NCI-H1930 (cell line): ENCODE data around the gene PACRG.

Experiments used
- DNase-seq, 2 experiments: peaks; one replicate each; lab custom pipeline; 2025; lab: John Stamatoyannopoulos, UW

The PACRG gene

DNA sequence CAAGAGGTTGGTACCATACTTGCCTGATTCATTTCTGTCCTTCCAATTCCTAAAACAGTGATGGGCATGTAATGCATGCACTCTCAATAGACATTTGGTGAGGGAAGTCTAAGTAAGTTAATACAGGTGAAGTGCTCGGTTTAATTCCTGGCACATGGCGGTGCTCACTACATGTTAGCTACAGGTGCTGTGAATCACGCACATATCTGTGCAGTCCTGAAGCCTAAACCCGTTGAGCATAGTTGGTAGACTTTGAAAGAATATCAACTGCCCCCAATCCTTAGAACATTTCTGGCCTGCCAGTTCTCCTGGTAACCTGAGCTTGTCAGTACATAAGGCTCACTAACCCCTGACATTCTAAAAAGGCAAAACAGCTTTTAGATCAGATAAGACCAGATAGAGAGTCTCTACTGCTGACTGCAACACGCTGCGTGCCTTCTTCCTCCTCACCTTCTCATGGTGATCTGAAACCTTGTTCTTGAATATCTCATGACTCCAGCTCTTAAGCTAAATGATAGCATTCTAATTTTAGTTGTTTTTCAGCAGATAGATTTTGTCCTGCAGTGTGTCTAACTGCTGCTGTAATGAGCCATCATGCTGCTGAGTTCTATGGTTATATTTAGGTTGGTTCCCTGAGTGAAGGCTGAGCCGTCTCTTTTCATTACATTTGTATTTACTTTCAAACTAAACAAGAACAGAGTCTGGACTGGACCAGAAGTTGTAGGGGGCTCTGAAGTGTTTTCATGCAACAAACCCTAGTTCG, 358.3 kb downstream of the PACRG start:
- no peak for DNase-seq

DNA sequence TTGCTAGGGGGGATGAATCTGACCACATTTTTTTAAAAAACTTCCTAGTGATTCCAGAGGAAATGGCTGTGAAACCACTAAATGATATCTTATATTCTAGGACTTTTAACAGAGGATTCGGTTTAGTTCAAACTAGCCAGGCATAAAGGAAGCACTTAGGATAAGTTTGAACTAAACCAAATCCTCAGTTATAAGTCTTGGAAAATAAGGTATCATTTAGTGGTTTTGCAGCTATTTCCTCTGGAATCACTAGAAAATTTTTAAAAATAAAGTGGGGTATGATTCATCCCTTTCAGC, 358.8 kb downstream of the PACRG start:
- no peak for DNase-seq

DNA sequence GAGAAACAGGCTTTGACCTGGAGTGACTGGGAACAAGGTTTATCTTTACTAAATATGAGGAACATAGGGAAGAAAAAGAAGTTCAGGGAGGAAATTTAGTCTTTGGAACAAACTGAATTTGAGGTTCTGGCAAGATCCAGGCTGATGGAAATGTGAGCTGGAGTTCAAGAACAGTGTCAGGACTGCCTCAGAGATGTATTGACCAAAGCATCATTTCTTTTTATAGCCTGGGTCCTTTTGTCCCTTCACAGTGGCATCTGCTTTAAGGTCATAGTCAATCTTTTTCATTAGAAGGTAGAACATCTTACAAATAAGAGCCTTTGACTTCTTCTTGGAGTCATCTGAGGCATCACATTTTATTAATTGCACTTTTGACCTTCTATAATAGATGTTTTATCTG, 360.2 kb downstream of the PACRG start:
- DNase-seq: no peak

DNA sequence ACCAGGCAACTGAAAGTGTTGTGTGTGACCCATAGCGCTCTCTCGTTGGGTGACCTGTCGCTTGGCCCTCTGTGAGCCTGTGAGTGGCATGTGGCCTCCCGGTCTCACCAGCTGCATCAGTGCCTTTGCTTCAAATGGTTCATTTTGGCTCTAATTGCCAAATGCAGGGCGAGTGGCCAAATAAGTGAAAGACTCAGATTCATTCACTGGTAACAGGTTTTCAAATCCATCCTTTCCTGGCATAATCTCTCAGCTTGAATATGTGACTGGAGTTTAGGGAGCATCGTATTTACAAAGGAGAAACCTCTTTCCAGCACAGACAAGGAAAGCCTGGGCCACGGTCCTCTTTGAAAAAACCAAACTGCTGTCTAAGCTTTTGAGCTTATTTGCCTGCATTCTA, 365.1 kb downstream of the PACRG start:
- no peak for DNase-seq

DNA sequence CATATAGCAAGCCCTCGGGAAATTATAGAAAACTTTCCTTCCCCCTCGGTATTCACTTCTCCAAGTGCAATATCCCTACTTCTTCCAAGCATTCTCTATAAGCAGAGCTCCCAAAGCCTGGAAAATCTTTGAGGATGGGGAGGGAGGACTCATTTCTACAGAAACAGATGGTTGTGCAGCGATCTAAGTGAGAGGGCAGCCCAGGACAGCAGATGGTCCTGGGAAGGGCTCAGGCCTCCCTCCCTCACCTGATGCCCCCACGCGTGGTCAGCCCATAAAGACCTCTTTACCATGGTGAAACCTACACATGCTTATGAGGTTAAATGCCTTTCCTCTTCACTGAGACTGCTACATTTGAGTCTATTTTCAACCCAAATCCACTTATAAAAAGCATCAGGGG, 367.1 kb downstream of the PACRG start:
- DNase-seq: no peak

DNA sequence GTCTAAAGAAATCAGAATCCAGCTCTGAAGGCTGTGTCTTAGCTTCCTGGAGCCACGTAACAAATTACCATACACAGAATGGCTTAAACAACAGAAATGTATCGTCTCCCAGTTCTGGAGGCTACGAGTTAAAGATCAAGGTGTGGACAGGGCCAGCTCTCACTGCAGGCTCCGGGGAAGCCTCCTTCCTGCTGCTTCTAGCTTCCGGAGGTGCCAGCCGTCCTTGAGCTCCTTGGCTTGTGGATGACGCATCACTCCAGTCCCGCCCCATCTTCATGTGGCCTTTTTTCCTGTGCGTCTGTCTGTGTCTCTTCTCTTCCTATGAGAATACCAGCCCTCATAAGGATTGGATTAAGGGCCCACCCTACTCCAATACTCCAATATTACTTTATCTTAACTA, 367.6 kb downstream of the PACRG start:
- no peak for DNase-seq

DNA sequence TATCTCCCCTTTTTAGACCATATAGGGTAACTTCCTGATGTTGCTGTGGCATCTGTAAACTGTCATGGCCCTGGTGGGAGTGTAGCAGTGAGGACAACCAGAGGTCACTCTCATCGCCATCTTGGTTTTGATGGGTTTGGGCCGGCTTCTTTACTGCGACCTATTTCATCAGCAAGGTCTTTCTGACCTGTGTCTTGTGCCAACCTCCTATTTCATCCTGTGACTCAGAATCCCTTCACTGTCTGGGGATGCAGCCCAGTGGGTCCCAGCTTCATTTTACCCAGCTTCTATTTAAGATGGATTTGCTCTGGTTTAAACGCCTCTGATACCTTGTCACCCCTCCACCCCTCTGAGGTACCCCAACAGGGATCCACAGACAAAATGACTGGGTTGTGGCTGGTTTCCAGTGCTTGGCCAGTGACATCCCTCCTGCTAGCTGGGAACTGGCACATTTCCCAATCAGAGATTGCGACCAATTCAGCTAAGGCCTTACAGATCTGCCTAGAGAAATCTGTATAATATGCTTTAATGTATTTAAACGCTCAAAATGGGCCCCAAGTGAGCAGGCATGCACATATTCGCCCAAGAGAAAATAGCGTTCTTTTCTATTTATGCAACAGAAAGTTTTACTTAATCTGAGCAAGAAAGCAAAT, 371.2 kb downstream of the PACRG start:
- no peak for DNase-seq

DNA sequence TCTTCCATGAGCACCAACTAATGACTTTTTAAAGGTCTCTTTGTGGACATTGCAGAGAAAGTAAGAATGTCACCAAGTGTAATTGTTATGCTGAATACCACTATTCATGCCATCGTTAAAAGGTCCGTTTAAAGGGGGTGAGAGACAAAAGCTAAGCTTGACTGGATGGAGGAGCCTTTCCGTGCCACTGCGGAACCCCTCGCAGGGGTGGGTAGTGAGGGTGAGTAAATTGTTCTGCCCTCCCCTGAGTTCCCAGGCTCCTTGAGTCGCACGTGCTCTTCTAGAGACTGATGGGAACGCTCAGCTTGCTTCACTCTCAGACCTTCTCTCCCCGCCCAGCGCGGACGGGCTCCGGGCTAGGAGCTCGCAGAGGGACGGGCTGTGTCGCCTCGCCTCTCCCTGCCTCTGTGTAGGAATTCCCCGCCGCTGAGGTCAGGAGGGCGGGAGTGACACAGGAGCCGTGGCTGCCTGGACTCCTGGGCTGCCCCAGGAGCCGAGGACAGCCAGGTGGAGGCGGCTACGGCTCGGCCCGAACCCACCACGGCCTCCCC, 371.9 kb downstream of the PACRG start:
- no peak for DNase-seq

DNA sequence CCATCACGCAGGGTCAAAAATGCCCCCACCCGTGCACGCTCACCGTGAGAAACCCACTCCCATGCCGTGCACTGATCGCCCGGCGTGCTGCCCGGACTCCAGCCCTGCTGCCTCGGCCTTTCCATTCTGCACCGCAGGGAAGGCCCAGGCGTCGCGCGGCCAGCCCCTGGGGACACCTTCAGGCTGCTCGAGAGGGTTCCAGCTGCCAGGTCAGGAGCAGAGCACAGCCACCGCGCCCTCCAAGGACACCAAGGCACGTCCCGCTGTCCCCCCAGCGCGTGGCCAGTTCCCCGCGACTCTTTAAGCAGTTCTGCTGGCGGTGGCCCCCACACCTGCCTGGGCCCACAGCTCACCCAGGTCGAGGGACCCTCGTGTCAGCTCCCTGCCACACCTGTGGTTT, 372.5 kb downstream of the PACRG start:
- no peak for DNase-seq

DNA sequence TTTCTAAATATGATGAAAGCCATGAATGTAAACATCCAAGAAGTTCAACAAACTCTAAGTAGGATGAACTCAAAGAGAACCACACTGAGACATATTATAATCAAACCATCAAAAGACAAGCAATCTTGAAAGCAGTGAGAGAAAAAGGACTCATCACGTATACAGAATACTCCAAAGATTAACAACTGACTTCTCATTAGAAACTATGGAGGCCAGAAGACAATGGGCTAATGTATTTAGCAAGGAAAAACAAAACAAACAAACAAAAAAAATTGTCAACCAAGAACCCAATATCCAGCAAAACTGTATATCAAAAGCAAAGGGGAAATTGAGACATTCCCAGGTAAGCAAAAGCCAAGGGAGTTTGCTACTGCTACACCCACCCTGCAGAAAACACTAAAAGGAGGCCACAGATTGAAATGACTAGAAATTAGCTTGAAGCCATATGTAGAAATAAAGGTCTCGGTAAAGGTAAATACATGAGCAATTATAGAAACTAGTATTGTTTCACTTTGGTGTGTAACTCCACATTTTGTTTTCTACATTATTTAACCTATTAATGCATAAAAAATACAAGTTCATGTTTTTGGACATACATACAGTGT, 385.7 kb downstream of the PACRG start:
- DNase-seq: no peak

DNA sequence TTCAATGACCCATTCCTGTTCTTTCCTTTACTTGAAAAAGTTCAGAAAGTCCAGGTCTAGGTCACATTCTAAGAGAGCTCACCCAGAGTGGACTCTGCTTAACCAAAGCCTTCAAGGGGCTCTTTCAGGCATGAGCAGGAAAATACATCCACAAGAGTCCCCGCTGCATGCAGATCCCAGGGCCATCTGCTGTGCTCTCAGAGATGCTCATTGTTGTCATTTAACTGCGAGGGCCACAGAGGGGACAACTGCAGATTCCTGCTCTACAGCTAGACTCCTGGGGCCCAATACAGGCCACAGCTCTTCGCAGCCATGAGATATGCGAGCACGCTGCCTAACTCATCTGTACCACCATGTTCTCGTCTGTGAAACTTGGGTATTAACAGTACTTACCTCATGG, 391.2 kb downstream of the PACRG start:
- no peak for DNase-seq

DNA sequence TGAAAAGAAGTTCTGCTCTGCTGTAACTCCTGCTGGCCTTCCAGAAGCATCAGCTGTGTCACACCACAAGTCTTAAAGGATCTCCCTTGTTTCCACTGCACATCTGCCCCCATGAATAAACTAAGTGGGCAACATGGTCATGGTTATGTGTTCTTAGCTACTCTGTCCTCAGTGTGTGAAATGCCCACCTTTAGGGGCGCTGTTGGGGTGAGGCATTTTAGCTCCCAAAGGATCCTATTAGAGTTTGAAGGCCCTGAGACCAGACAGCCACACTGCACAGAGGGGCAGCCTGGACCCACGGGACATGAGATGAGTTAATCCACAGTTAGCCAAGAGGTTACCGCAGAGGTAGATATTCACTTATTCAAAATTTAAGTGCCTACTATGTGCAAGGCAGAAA, 392.4 kb downstream of the PACRG start:
- DNase-seq: no peak

DNA sequence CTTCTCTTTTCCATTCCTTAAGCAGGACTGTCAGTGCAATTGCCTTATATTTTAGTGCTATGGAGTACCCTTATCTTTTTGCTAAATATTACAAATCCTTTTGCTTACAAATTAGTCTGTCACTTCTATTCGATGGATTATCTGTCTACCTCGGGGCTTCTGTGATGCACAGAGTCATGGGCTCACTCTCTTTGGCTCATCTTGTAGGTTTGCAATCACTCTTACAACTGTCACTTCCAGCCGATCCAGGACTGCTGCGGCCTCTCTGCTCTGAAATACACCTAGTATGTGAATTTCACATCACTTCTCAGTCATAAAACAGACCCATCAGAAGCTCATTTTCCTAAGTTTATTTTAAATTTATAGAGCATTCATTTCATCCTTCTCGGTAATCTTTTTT, 393.5 kb downstream of the PACRG start:
- no peak for DNase-seq

DNA sequence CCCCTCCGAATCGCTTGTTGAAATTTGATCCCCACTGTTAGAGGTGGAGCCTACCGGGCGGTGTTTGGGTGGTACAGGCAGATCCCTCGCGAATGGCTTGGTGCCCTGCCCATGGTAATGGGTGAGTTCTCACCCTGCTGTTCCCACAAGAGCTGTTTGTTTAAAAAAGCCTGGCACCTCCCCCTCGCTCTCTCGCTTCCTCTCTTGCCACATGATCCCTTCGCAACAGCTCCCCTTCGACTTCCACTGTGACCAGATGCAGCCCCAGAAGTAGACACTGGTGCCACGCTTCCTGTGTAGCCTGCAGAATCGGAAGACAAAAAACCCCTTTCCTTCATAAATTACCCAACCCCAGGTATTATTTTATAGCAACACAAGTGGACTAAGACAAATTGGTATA, 394.6 kb downstream of the PACRG start:
- no peak for DNase-seq

DNA sequence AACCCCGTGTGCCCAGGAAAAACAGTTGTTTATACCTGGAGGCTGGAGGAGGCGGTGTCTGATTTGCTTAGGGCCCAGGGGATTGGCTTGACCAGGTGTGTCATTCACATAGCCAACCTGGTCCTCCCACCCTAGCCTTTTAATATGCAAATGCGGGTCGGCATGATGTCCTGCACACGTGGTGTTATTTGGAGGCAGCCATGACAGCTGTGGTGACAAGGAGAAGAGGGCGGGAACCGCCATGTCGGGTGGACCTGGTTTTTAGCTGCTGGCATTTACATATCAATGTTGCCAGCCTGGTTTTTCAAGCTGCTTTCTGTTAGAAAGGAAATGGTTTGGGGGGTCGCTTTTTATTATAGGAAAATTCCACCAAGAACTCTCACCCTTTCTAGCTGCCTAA, 395.3 kb downstream of the PACRG start:
- no peak for DNase-seq

DNA sequence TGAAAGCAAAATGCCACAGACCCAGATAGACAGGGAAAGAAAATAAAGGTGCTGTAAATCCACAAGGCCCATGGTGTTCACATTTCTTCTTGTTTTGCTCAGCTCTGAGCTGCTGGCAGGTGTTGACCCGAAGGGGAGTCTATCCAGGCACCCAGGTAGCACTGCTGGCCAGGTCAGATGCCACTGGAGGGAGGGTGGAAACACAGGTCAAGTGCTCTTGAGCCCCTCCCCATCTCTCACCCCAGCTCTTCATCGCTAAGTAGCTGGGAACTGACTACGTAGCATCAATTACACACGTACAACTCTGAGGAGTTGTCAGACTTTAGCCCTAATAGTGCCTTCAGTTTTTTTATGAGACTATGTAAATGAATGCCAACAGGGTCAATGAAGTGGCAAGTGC, 399.0 kb downstream of the PACRG start:
- no peak for DNase-seq

DNA sequence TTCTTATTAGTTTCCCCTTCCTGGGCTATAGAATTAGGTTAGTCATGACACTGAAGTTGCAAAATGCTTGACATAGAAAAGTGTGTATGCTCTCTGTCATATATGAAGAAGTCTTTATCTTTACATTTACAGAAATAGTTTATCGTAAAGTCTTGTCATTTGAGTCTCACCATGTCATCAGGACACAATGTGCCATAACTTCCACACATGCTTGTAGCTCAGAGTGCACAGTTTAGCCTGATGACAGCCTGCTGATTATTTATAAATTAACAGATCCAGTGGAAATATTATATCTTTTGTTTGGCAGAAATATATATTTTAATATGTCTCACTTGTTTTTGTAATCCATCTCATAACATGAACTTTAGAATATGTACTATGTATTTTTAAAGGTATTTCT, 399.8 kb downstream of the PACRG start:
- DNase-seq: no peak

DNA sequence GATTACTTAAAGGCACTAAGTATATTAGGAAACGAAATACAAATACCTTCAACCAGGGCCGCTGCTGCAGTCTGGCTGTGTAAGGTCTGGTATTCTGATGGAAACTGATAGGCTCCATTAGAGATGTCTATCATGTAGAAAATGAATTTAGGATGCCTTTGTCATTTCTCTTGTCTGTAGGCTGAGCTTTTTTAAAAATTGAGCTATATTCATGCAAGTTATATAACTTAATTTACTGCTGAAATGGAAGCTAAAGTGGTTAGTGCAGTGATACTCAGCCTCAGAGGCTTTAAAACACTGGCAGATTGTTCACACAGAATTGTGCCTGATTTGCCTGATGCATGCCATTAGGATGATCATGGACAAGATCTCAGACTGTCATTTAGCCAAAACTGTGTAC, 400.6 kb downstream of the PACRG start:
- no peak for DNase-seq

DNA sequence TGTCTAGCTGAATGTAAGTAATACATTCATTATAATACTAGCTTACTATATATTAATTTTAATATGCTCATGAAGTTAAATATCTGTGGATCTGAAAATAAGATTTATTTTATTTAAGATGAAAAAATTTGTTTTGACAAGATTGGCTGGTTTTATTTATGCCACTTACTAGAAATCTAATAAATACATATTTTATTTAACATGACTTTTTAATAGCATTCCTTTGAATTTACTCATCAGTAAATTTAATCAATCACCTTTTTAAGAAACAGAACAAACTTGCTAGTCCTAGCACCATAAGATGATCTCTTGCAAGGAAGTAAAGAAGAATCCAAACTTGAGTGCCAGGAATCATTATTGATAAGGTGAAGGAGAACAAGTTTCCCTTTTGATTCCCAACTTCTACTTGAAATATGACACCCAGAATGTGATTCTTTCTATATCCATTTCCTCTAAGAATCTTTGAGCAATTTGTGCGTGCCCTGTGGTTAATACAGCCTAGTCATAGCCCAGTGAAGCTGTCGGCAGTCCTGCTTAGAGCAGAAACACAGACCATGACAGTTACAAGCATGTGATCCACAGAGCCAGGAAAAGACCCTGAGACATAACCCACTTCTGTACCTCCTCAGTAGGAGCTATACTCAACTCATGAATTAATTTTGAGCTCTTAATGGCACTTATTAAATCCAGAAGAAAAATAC, 404.4 kb downstream of the PACRG start:
- DNase-seq: no peak

DNA sequence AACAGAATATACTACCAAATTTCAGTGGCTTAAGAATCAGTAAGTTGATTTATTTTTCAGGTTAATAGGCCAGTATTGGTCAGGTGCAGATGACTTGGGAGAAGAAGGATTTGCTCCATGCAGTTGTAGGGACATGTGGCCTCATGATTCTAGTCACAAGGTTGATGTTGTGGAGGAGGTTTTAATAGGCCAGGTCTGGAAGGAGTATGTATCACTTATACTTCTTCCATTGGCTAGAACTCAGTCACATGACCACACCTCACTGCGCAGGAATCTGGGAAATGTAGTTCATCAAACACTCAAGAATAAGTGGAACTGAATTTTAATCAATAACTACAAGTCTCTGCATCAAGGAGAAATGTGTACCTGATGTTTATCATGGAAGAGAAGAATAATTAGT, 405.2 kb downstream of the PACRG start:
- no peak for DNase-seq

DNA sequence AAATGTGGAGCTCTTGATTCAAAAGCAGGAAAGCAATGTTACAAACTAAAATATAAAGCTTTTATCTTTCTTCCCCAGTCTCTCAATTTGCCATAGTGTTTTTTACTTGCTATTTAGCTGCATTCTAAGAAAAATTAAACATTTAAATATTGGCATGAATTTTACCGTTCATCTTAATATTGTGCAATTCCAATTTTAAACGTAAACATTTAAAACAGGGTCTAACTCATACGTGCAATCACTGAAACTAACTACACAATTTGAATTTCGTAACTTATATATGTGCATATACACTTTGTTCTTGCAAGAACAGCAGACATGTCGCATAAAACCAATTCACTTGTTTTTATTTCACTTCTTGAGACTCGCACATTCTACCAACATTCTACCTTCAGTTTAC, 405.9 kb downstream of the PACRG start:
- DNase-seq: no peak

DNA sequence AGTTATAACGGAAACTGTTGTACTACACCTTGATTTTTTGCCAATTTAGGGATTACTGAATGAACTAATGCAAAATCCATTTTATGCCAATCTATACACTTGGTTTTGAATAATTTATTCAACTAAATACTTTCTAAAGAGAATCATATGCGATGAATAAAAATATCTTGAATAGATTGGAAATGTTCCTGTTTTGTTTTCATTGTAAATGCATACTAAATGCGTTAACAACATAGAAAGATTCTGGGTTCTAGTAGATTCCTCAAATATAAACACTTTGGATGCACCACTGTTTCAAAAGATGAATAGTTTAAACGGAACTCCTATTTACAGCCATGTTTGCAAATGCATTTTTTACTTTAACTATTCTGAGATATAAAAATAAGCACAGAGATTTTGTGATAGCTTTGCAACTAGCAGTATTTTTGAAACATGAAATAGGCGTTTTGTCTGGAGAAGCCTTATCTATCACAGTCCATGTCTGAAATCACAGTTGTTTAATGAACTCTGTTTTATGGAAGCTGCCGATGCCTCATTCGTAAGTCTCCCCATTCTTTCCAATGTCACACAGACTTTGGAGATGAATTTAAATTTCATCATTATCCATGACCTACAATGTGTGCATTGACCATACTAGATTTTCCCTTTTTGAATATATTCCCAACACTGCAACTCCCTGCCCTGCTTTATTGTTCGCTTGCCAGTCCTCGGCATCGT, 409.1 kb downstream of the PACRG start:
- no peak for DNase-seq
